ENCODE results near the gene DEFB128. TPM values are rescaled to one million over a fixed set of nuclear protein-coding genes. Genes with fewer than 3 reads are reported as not detected.
"Not testable (repeated sequence)": the region's sequence is repeated elsewhere in the genome, so short reads cannot be mapped to it uniquely, and the experiment has no call there.

Gene DEFB128
- total RNA-seq, 2 experiments from 2014 or later: not detected

- Histone ChIP-seq H3K27ac (ENCODE audit: low read depth, low read length, poor library complexity, severe bottlenecking) (no peak overlapping the region), H2AFZ (ENCODE audit: low read length) (no peak overlapping the region), H3K79me2 (ENCODE audit: insufficient read depth, low read depth, low read length) (no peaks in the 10 kb centered on the region), H4K20me1 (ENCODE audit: insufficient read depth, low read length) (no peaks in the 10 kb centered on the region), H3K9me2 (ENCODE audit: insufficient read depth, low read length) (no peaks in the 10 kb centered on the region), H3K9me3 (ENCODE audit: low read length) (no peaks in the 10 kb centered on the region), H3K36me3 (ENCODE audit: insufficient read depth, low read length) (no peaks in the 10 kb centered on the region), H3K4me3 (ENCODE audit: low read depth, low read length, poor library complexity, severe bottlenecking) (no peak overlapping the region), H3K4me2 (ENCODE audit: low read length) (no peak overlapping the region), H3K4me1 (ENCODE audit: insufficient read depth, low read length, poor library complexity, severe bottlenecking) (no peaks in the 10 kb centered on the region)
- DNase-seq (ENCODE audit: low spot score): no peak
- no TSS peak for BruUV-seq (replicated peaks)
- ChIA-PET POLR2A (no interaction called here), CTCF (ENCODE audit: unreplicated experiment) (no interaction called here)
- TF ChIP-seq CTCF (conservative IDR thresholded peaks at IDR 0.05; ENCODE audit: low read length) (peak; percentile 35; the same call in 1 of the 2 replicates), EZH2phosphoT487 (IDR thresholded peaks at IDR 0.05; ENCODE audit: borderline replicate concordance, low read depth, low read length) (no peak)
- intact Hi-C loops (cut with micrococcal nuclease; ENCODE audit: unreplicated experiment): no loop called here
Observed at GRCh38 chr20:235891-236290, 46.4 kb upstream of the DEFB128 start.

DNA sequence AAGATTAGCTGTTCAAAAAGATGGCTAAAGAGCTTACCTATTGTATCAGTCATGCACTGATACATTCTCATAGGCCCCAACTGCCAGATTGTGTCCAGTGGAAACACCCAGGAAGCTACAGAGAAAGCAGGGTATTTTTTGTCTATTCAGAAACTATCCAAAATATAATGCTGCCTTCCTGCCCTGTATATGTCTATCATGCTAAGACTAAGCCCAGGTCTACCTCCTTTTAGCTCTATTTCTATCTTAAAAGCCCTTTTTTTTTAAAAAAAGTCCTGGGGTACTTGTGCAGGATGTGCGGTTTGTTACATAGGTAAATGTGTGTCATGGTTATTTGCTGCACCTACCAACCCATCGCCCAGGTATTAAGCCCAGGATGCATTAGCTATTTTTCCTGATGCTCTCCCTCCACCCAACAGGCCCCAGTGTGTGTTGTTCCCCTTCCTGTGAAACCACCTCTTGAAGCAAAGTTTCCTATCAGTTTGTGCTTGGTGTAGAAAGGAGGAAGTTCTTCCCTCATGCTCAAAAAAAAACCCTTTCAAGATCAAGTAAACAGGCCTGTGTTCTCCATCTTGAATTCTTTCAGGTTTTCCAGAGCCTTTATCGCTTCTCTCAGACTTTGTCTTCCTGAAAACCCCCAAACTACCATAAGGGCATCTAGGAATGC, 38.1 kb upstream of the DEFB128 start:
- H3K9me3 ChIP-seq (ENCODE audit: low read length): no peaks in the 10 kb centered on the region
- CTCF ChIA-PET (ENCODE audit: unreplicated experiment): no interaction called here
- no peaks in the 10 kb centered on the region for H4K20me1 ChIP-seq (ENCODE audit: insufficient read depth, low read length)
- no peak overlapping the region for H3K4me3 ChIP-seq (ENCODE audit: low read depth, low read length, poor library complexity, severe bottlenecking)
- POLR2A ChIA-PET: no interaction called here
- peak; percentile 8 for DNase-seq (ENCODE audit: low spot score)
- H3K27ac ChIP-seq (ENCODE audit: low read depth, low read length, poor library complexity, severe bottlenecking): no peak overlapping the region
- no TSS peak for BruUV-seq (replicated peaks)
- H3K4me1 ChIP-seq (ENCODE audit: insufficient read depth, low read length, poor library complexity, severe bottlenecking): no peaks in the 10 kb centered on the region
- no peaks in the 10 kb centered on the region for H3K36me3 ChIP-seq (ENCODE audit: insufficient read depth, low read length)
- no peak for TF ChIP-seq EZH2phosphoT487 (IDR thresholded peaks at IDR 0.05; ENCODE audit: borderline replicate concordance, low read depth, low read length)
- no peak for TF ChIP-seq CTCF (conservative IDR thresholded peaks at IDR 0.05; ENCODE audit: low read length)
- no peaks in the 10 kb centered on the region for H3K79me2 ChIP-seq (ENCODE audit: insufficient read depth, low read depth, low read length)
- intact Hi-C loops (cut with micrococcal nuclease; ENCODE audit: unreplicated experiment): no loop called here
- H3K4me2 ChIP-seq (ENCODE audit: low read length): no peak overlapping the region
- no peak overlapping the region for H2AFZ ChIP-seq (ENCODE audit: low read length)
- no peaks in the 10 kb centered on the region for H3K9me2 ChIP-seq (ENCODE audit: insufficient read depth, low read length)

DNA sequence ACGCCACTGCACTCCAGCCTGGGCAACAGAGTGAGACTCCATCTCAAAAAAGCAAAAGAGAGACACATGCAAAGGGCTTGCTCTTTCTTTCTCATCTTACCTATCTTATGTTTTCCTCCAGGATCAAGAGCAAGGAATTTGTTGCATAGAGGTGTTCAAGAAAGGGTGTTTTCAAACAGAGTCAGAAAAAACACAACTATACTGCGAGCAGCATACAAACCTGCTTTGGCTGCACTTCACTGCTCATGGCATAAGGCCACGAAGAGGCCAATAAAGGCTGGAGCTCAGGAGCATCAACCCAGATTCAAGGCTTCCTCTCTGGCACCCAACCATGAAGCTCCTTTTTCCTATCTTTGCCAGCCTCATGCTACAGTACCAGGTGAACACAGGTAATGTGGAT, 37.4 kb upstream of the DEFB128 start, which contains the start of gene DEFB129:
DEFB129 (plus strand) TSS at position 301 of the 400 bp plus-strand sequence; CDS start at position 332, 31 bp downstream.
- no peaks in the 10 kb centered on the region for H3K9me2 ChIP-seq (ENCODE audit: insufficient read depth, low read length)
- H3K4me3 ChIP-seq (ENCODE audit: low read depth, low read length, poor library complexity, severe bottlenecking): no peak within 1 kb of the TSS
- H3K4me1 ChIP-seq (ENCODE audit: insufficient read depth, low read length, poor library complexity, severe bottlenecking): no peaks in the 10 kb centered on the region
- DNase-seq (ENCODE audit: low spot score): no peak
- no peaks in the 10 kb centered on the region for H3K36me3 ChIP-seq (ENCODE audit: insufficient read depth, low read length)
- no peak within 1 kb of the TSS for H3K4me2 ChIP-seq (ENCODE audit: low read length)
- H2AFZ ChIP-seq (ENCODE audit: low read length): no peak within 1 kb of the TSS
- TF ChIP-seq CTCF (conservative IDR thresholded peaks at IDR 0.05; ENCODE audit: low read length) (no peak), EZH2phosphoT487 (IDR thresholded peaks at IDR 0.05; ENCODE audit: borderline replicate concordance, low read depth, low read length) (no peak)
- intact Hi-C loops (cut with micrococcal nuclease; ENCODE audit: unreplicated experiment): no loop called here
- H3K9me3 ChIP-seq (ENCODE audit: low read length): no peaks in the 10 kb centered on the region
- BruUV-seq (replicated peaks): no TSS peak
- no peak within 1 kb of the TSS for H3K27ac ChIP-seq (ENCODE audit: low read depth, low read length, poor library complexity, severe bottlenecking)
- no peaks in the 10 kb centered on the region for H4K20me1 ChIP-seq (ENCODE audit: insufficient read depth, low read length)
- H3K79me2 ChIP-seq (ENCODE audit: insufficient read depth, low read depth, low read length): no peaks in the 10 kb centered on the region
- POLR2A ChIA-PET: interaction anchor here (0.7 kb wide), 1 partner anchor 176 kb away, joined by 4 read pairs; no protein-coding TSS in a partner anchor
- CTCF ChIA-PET (ENCODE audit: unreplicated experiment): no interaction called here

- BruUV-seq (replicated peaks); H3K4me2 ChIP-seq (ENCODE audit: low read length); H2AFZ ChIP-seq (ENCODE audit: low read length); H3K27ac ChIP-seq (ENCODE audit: low read depth, low read length, poor library complexity, severe bottlenecking); H3K4me1 ChIP-seq (ENCODE audit: insufficient read depth, low read length, poor library complexity, severe bottlenecking); H3K4me3 ChIP-seq (ENCODE audit: low read depth, low read length, poor library complexity, severe bottlenecking); CTCF ChIA-PET (ENCODE audit: unreplicated experiment); H3K9me3 ChIP-seq (ENCODE audit: low read length); POLR2A ChIA-PET; H3K79me2 ChIP-seq (ENCODE audit: insufficient read depth, low read depth, low read length); intact Hi-C loops (cut with micrococcal nuclease; ENCODE audit: unreplicated experiment); H3K36me3 ChIP-seq (ENCODE audit: insufficient read depth, low read length); DNase-seq (ENCODE audit: low spot score); H4K20me1 ChIP-seq (ENCODE audit: insufficient read depth, low read length); H3K9me2 ChIP-seq (ENCODE audit: insufficient read depth, low read length): not testable (repeated sequence)
Observed at GRCh38 chr20:225879-226278, 36.4 kb upstream of the DEFB128 start.

Measured in OCI-LY7 (cell line).